A673 (cell line): ENCODE results near the gene BLOC1S2. TPM values are rescaled to one million over a fixed set of nuclear protein-coding genes. Genes with fewer than 3 reads are reported as not detected.
A peak's percentile ranks its signal among the peaks of the same experiment; 100 is the strongest.

Source experiments
- BruUV-seq: library from RNA; stranded (reverse); fragments of 400-500 nt; replicated peaks from 2 replicates; lab custom pipeline; 2021; lab: Mats Ljungman, UMichigan
- CTCF ChIA-PET: fragments of 300-600 bp; sonication (Branson Sonifier 250); formaldehyde crosslinking; loops from one replicate; lab custom pipeline; 2022; ENCODE audit warnings: antibody characterized with exemption; lab: Charles Lee
- POLR2A ChIA-PET: fragments of 300-600 bp; sonication (Branson Sonifier 250); formaldehyde crosslinking; loops from one replicate; lab custom pipeline; 2022; ENCODE audit warnings: antibody characterized with exemption; ENCODE audit not compliant: low non-redundant PET; lab: Charles Lee
- DNase-seq: peaks from one replicate; pipeline ENCODE4 v3.0.0-alpha.2; 2015; ENCODE audit warnings: low spot score
- H3K27ac ChIP-seq: fragments of 200-600 bp; sonication (generic); 2 replicates; pipeline ENCODE4 v1.5.1; 2016; ENCODE audit warnings: mixed run types, low read depth, mild to moderate bottlenecking, mixed read lengths, antibody characterized with exemption, low read length; ENCODE audit not compliant: poor library complexity, severe bottlenecking
- H3K27me3 ChIP-seq: fragments of 200-600 bp; sonication (generic); replicated peaks from 2 replicates; pipeline ENCODE4 v1.6.1; 2017; ENCODE audit warnings: mixed run types, low read depth, mild to moderate bottlenecking, mixed read lengths, antibody characterized with exemption, low read length; ENCODE audit not compliant: insufficient read depth, poor library complexity
- H3K36me3 ChIP-seq: fragments of 200-600 bp; sonication (generic); 2 replicates; pipeline ENCODE4 v1.6.1; 2016; ENCODE audit warnings: mixed run types, mild to moderate bottlenecking, mixed read lengths, antibody characterized with exemption, low read length; ENCODE audit not compliant: insufficient read depth, poor library complexity, severe bottlenecking
- H3K4me1 ChIP-seq: fragments of 200-600 bp; sonication (generic); 2 replicates; pipeline ENCODE4 v1.6.1; 2017; ENCODE audit warnings: mixed run types, mild to moderate bottlenecking, mixed read lengths, antibody characterized with exemption, low read length; ENCODE audit not compliant: insufficient read depth, poor library complexity, severe bottlenecking
- H3K4me3 ChIP-seq: fragments of 200-600 bp; sonication (generic); 2 replicates; pipeline ENCODE4 v1.5.1; 2016; ENCODE audit warnings: low read depth, mixed run types, mild to moderate bottlenecking, mixed read lengths, low read length; ENCODE audit not compliant: poor library complexity, severe bottlenecking
- H3K9me3 ChIP-seq: fragments of 200-600 bp; sonication (generic); 2 replicates; pipeline ENCODE4 v1.6.1; 2016; ENCODE audit warnings: mixed run types, low read depth, mild to moderate bottlenecking, mixed read lengths, antibody characterized with exemption, low read length; ENCODE audit not compliant: poor library complexity, severe bottlenecking
- EZH2 ChIP-seq: fragments of 200-600 bp; sonication (generic); IDR thresholded peaks from 2 replicates; pipeline ENCODE4 v1.6.1; 2017; ENCODE audit warnings: borderline replicate concordance, low read depth, mild to moderate bottlenecking, mixed read lengths, antibody characterized with exemption, low read length; ENCODE audit not compliant: poor library complexity, severe bottlenecking
- intact Hi-C: fragments of 100-400 bp; cut with micrococcal nuclease; formaldehyde crosslinking; loops from one replicate; pipeline ENCODE4 v1.10.0; 2022; ENCODE audit not compliant: unreplicated experiment
- total RNA-seq: library from RNA; stranded (reverse); gene quantifications from 2 replicates; pipeline ENCODE4 v1.2.3, GENCODE V29; 2021
- TF ChIP-seq, protein P1 (sequence below): fragments of 300-800, 200-600 bp; sonication (generic); conservative IDR thresholded peaks from 2 replicates; pipeline ENCODE4 v1.5.1; 2017; ENCODE audit warnings: low read depth, mild to moderate bottlenecking, antibody characterized with exemption, low read length, moderate library complexity, mixed read lengths

BLOC1S2 gene
- total RNA-seq, 1 experiment from 2014 or later: 52.5 TPM

DNA sequence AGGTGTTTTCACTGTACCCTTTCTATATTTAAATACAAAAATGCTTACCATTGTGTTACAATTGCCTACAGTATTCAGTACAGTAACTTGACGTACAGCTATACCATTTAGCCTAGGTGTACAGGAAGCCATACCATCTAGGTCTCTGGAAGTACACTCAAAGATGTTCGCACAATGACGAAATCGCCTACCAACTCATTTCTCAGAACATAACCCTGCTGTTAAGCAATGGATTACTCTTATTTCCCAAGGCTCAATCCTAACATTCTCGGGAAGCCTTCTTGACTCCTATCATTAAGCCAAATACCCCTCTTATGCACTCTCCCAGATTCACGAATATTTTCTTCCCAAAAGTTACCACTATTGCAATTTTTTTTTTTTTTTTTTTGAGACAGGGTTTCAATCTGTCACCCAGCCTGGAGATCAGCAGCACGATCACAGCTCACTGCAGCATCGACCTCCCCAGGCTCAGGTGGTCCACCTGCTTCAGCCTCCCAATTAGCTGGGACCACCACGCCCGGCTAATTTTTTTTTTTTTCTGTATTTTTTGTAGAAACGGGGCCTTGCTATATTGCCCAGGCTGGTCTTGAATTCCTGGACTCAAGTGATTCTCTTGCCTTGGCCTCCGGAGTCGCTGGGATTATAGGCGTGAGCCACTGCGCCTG lies 20.5 kb downstream of the BLOC1S2 start:
- POLR2A ChIA-PET: no interaction called here
- BruUV-seq: no TSS peak
- CTCF ChIA-PET: no interaction called here

GRCh38 chr10:100254191-100254590 lies 32.3 kb downstream of the BLOC1S2 start:
- no peak for DNase-seq
- ChIA-PET POLR2A (no interaction called here), CTCF (no interaction called here)
- Histone ChIP-seq H3K9me3 (no peaks in the 10 kb centered on the region), H3K4me1 (no peaks in the 10 kb centered on the region), H3K27ac (no peak overlapping the region), H3K36me3 (peaks cover 41% of the 10 kb centered on the region), H3K27me3 (no peaks in the 10 kb centered on the region), H3K4me3 (no peak overlapping the region)
- TF ChIP-seq, protein P1, sequence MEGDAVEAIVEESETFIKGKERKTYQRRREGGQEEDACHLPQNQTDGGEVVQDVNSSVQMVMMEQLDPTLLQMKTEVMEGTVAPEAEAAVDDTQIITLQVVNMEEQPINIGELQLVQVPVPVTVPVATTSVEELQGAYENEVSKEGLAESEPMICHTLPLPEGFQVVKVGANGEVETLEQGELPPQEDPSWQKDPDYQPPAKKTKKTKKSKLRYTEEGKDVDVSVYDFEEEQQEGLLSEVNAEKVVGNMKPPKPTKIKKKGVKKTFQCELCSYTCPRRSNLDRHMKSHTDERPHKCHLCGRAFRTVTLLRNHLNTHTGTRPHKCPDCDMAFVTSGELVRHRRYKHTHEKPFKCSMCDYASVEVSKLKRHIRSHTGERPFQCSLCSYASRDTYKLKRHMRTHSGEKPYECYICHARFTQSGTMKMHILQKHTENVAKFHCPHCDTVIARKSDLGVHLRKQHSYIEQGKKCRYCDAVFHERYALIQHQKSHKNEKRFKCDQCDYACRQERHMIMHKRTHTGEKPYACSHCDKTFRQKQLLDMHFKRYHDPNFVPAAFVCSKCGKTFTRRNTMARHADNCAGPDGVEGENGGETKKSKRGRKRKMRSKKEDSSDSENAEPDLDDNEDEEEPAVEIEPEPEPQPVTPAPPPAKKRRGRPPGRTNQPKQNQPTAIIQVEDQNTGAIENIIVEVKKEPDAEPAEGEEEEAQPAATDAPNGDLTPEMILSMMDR: no peak
- TF ChIP-seq EZH2: no peak
- intact Hi-C loops: no loop called here
- BruUV-seq: no TSS peak

More for the DNA sequence above, 20.5 kb downstream of the BLOC1S2 start:
- H3K27me3 ChIP-seq: no peaks in the 10 kb centered on the region
- no peak for DNase-seq
- intact Hi-C loops: no loop called here
- TF ChIP-seq, protein P1: no peak
- TF ChIP-seq EZH2: no peak
- no peaks in the 10 kb centered on the region for H3K9me3 ChIP-seq
- no peak overlapping the region for H3K27ac ChIP-seq
- peaks cover 5% of the 10 kb centered on the region for H3K36me3 ChIP-seq
- peaks cover 8% of the 10 kb centered on the region for H3K4me1 ChIP-seq
- peak overlapping the region; percentile 81 for H3K4me3 ChIP-seq

- H3K36me3 ChIP-seq: peaks cover 43% of the 10 kb centered on the region
- no peaks in the 10 kb centered on the region for H3K4me1 ChIP-seq
- intact Hi-C loops: no loop called here
- DNase-seq: no peak
- BruUV-seq: no TSS peak
- no peak overlapping the region for H3K4me3 ChIP-seq
- CTCF ChIA-PET: no interaction called here
- POLR2A ChIA-PET: no interaction called here
- no peak overlapping the region for H3K27ac ChIP-seq
- no peaks in the 10 kb centered on the region for H3K9me3 ChIP-seq
- H3K27me3 ChIP-seq: no peaks in the 10 kb centered on the region
- TF ChIP-seq, protein P1: no peak
- no peak for TF ChIP-seq EZH2
Measured at GRCh38 chr10:100253041-100253440, 33.4 kb downstream of the BLOC1S2 start.
